Measurements from ENCODE around the gene MPL. TPM values are rescaled to one million over a fixed set of nuclear protein-coding genes. Genes with fewer than 3 reads are reported as not detected.

MPL gene
- total RNA-seq, 1 experiment from 2014 or later, result not detected

- intact Hi-C loops (cut with micrococcal nuclease), result no loop called here
- no TSS peak for BruUV-seq (replicated peaks)
- H4K20me1 ChIP-seq (ENCODE audit: insufficient read depth), result no peaks in the 10 kb centered on the region
- DNase-seq (ENCODE audit: low read depth, low spot score) (no peak), ATAC-seq (no peak)
- no peak overlapping the region for H3K4me2 ChIP-seq (ENCODE audit: low read length)
- H3K9ac ChIP-seq (ENCODE audit: low read length), result no peak overlapping the region
- no peaks in the 10 kb centered on the region for H3K36me3 ChIP-seq (ENCODE audit: control insufficient read depth in 1 of 2, insufficient read depth in 2 of 2, low read length in 2 of 2)
- no peak overlapping the region for H3K27ac ChIP-seq (ENCODE audit: low read depth, low read length)
- ChIA-PET CTCF (no interaction called here), POLR2A (no interaction called here), RAD21 (ENCODE audit: low non-redundant PET in 1 of 2, low total read pairs in 2 of 2, uncharacterized antibody in 2 of 2, unreplicated experiment in 2 of 2) (no interaction called here)
- H2AFZ ChIP-seq (ENCODE audit: low read depth, low read length, poor library complexity, severe bottlenecking), result no peak overlapping the region
- H3K9me3 ChIP-seq (ENCODE audit: control insufficient read depth in 1 of 2, insufficient read depth in 1 of 2, low read depth in 1 of 2, low read length in 2 of 2), result no peaks in the 10 kb centered on the region
- no peaks in the 10 kb centered on the region for H3K4me1 ChIP-seq (ENCODE audit: control insufficient read depth in 1 of 2, insufficient read depth in 2 of 2, low read length in 2 of 2)
- no peak overlapping the region for H3K4me3 ChIP-seq (replicated peaks in 1 of 2; ENCODE audit: low read depth in 1 of 2, low read length in 2 of 2)
- no peaks in the 10 kb centered on the region; the same call in 1 of the 2 replicates for H3K79me2 ChIP-seq (ENCODE audit: insufficient read depth, low read length)
- H3K27me3 ChIP-seq (ENCODE audit: insufficient read depth, low read length), result no peaks in the 10 kb centered on the region
- H3K9me2 ChIP-seq (ENCODE audit: insufficient read depth), result no peaks in the 10 kb centered on the region
- TF ChIP-seq RAD21 (IDR thresholded peaks at IDR 0.05; ENCODE audit: low read depth) (no peak), REST (IDR thresholded peaks at IDR 0.05; ENCODE audit: low read depth) (no peak), EGR1 (IDR thresholded peaks at IDR 0.05; ENCODE audit: low read depth) (no peak), EZH2 (IDR thresholded peaks at IDR 0.05) (no peak), ZFX (IDR thresholded peaks at IDR 0.05) (no peak), EZH2phosphoT487 (IDR thresholded peaks at IDR 0.05; ENCODE audit: borderline replicate concordance) (no peak), CEBPB (IDR thresholded peaks at IDR 0.05; ENCODE audit: low read depth) (no peak), ZNF274 (IDR thresholded peaks at IDR 0.05; ENCODE audit: low read depth, low read length) (no peak), ZBTB33 (IDR thresholded peaks at IDR 0.05; ENCODE audit: extremely low read depth, insufficient replicate concordance, low read length) (no peak), POLR2AphosphoS5 (IDR thresholded peaks at IDR 0.05; ENCODE audit: low read depth, low read length) (no peak), JUND (IDR thresholded peaks at IDR 0.05) (no peak), TCF7L2 (IDR thresholded peaks at IDR 0.05; ENCODE audit: borderline replicate concordance, extremely low read depth, insufficient read depth, insufficient read length) (no peak), CTCF (IDR thresholded peaks at IDR 0.05 in 2 of 3, conservative IDR thresholded peaks at IDR 0.05 in 1 of 3; ENCODE audit: borderline replicate concordance in 1 of 3, insufficient read depth in 1 of 3, low read depth in 2 of 3, low read length in 2 of 3) (no peak)
Observed at GRCh38 chr1:43396059-43396458, 58.4 kb downstream of the MPL start.
